Tibial nerve (tissue), 4 donors: ENCODE results near the gene CAMSAP1.

Experiments used
- CTCF ChIP-seq, 5 experiments: fragments of 200-600 bp in 3 of 5; fragments of 450-650 bp in 2 of 5; sonication (generic) in 3 of 5; IDR thresholded peaks; one replicate each; pipeline ENCODE4 v1.5.1; 2016 to 2019; ENCODE audit warnings: antibody characterized with exemption in 5 of 5, mild to moderate bottlenecking in 3 of 5, moderate library complexity in 2 of 5
- EP300 ChIP-seq, 2 donors: sonication (generic); formaldehyde crosslinking; IDR thresholded peaks; one replicate each; pipeline ENCODE4 v1.6.1; 2017; ENCODE audit warnings: antibody characterized with exemption in 2 of 2, mild to moderate bottlenecking in 1 of 2
- POLR2A ChIP-seq, 2 donors: fragments of 450-650 bp; IDR thresholded peaks; one replicate each; pipeline ENCODE4 v1.6.1; 2017; ENCODE audit warnings: antibody characterized with exemption in 2 of 2, mild to moderate bottlenecking in 2 of 2, moderate library complexity in 2 of 2

- TF ChIP-seq CTCF (IDR thresholded peaks at IDR 0.05) (no peak), POLR2A (IDR thresholded peaks at IDR 0.05) (no peak), EP300 (IDR thresholded peaks at IDR 0.05) (no peak)
Measured at GRCh38 chr9:135840107-135840506, 67.2 kb downstream of the CAMSAP1 start.
